Measurements from ENCODE around the gene SYNGR4. TPM values are rescaled to one million over a fixed set of nuclear protein-coding genes. Genes with fewer than 3 reads are reported as not detected.

Gene SYNGR4
- total and polyA plus RNA-seq, 8 donors: 0.19 to 16.4 (median 0.61) TPM; not detected in 2

DNA sequence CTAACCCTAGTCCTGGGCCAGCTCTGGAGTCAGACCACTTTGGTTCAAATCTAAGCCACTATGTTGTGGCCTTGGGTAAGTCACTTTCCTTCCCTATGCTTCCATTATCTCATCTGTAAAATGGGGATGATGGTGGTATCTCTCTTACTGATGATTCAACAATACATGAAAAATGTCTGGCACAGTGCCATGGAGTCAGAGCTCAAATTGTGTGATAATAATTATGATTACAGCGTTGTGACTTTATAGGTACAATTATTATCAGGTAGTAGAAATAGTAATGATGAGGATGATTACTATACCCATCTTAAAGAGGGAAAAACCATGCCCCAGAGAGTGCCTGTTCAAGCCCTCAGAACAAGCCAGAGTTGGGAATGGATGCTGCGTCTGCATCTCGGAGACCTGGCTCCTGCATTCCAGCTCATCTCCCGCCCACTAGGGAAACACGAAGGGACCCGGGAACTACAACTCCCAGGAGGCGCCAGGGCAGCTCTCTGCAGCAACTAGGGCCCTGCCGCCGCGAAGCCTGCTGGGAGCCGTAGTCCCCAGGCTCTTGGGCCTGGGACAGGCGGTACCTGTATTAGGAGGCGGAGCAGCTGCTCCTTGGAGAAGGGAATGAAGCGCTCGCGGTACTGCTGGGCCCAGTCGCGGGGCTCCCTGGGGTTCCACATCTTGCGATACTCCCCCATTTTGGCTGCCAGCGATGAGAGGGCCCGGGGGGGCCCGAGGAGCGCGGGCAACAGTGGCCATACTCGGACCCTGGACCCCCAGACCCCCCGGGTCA, 1.3 kb upstream of the SYNGR4 start:
- Histone ChIP-seq H3K27me3 (no peaks in the 10 kb centered on the region), H3K9me3 (no peaks in the 10 kb centered on the region), H3K36me3 (no peaks in the 10 kb centered on the region), H3K4me3 (peak overlapping the region; percentile 18 to 55 (median 51)), H3K4me1 (peaks cover 0 to 3% (median 0%) of the 10 kb centered on the region in 3 donors), H3K27ac (peak overlapping the region; percentile 89 to 94 (median 92))
- TF ChIP-seq, protein P1, sequence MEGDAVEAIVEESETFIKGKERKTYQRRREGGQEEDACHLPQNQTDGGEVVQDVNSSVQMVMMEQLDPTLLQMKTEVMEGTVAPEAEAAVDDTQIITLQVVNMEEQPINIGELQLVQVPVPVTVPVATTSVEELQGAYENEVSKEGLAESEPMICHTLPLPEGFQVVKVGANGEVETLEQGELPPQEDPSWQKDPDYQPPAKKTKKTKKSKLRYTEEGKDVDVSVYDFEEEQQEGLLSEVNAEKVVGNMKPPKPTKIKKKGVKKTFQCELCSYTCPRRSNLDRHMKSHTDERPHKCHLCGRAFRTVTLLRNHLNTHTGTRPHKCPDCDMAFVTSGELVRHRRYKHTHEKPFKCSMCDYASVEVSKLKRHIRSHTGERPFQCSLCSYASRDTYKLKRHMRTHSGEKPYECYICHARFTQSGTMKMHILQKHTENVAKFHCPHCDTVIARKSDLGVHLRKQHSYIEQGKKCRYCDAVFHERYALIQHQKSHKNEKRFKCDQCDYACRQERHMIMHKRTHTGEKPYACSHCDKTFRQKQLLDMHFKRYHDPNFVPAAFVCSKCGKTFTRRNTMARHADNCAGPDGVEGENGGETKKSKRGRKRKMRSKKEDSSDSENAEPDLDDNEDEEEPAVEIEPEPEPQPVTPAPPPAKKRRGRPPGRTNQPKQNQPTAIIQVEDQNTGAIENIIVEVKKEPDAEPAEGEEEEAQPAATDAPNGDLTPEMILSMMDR (IDR thresholded peaks at IDR 0.05): no peak
- peak; percentile 86 to 92 (median 88) for ATAC-seq
- intact Hi-C loops (cut with DNase I): no loop called here
- 3% methylated on average over 26 of the region's 26 CpGs for WGBS, 2 donors
- no peak for FAIRE-seq
- DNase-seq: peak; percentile 91 to 99 (median 95)

DNA sequence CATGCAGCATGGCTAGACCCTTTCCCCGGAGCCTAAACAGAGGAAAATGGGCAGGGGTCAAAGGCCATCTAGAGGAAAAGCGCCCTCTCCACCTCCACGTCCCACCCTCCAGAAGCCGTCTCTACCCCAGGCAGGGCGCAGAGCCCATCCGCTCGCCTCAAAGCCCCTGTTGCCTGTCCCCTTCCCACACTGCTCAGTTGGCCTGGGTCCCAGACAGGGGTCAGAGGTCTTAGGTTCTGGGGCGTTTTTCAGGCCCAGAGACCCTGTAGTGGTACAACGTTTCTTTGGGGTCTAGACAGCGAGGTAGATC, 712 bp upstream of the SYNGR4 start:
- DNase-seq (peak in 4 of 6 donors; percentile 53 to 84 (median 75)), FAIRE-seq (no peak), ATAC-seq (peak; percentile 15 to 38 (median 20))
- TF ChIP-seq, protein P1 (IDR thresholded peaks at IDR 0.05): no peak
- no peaks in the 10 kb centered on the region for H3K36me3 ChIP-seq
- no peaks in the 10 kb centered on the region for H3K27me3 ChIP-seq
- H3K4me1 ChIP-seq: peaks cover 0 to 3% (median 0%) of the 10 kb centered on the region in 3 donors
- intact Hi-C loops (cut with DNase I): no loop called here
- peak overlapping the region; percentile 89 to 94 (median 92) for H3K27ac ChIP-seq
- peak overlapping the region; percentile 18 to 55 (median 51) for H3K4me3 ChIP-seq
- no peaks in the 10 kb centered on the region for H3K9me3 ChIP-seq
- 0 to 3% methylated on average over 10 of the region's 10 CpGs for WGBS, 2 donors

DNA sequence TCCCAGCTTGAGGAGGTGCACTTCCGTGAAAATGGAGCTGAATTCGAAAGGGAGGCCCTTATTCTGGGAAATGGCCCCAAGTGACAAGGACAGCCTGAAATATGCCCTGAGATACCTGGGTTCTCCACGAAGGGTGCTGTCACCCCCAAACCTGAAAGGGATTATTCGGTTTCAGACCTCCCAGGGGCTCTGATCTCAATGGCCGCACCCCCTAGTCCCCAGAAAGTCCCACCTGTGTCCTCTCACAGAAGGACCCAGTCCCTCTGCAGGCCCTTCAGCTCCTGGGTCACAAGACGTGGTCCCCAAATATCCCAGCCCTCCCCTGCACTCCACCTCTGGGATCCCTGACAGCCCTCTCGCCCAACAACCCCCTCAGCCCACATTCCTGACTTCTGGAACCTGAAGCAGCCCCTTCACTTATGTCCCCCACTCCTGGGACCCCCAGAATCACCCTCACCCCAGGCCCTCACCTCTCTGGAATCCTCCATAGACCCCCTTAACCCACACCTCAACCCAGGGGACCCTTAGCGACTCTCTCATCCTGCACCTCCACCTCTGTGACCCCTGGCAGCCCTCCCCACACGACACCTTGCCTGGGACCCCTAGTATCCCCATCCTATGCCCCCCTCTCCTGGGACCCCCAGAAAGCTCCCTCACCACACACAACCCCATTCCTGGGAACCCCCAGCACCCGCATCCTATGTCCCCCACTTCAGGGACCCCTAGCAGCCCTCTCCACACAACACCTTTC, 606 bp downstream of the SYNGR4 start:
- Histone ChIP-seq H3K4me3 (peak overlapping the region in 2 of 4 donors; percentile 51 to 55), H3K27me3 (no peaks in the 10 kb centered on the region), H3K9me3 (no peaks in the 10 kb centered on the region), H3K36me3 (no peaks in the 10 kb centered on the region), H3K4me1 (peaks cover 0 to 3% (median 0%) of the 10 kb centered on the region in 3 donors), H3K27ac (peak overlapping the region in 3 of 4 donors; percentile 8 to 92 (median 91))
- DNase-seq (peak in 5 of 6 donors; percentile 34 to 63 (median 50)), FAIRE-seq (no peak), ATAC-seq (no peak)
- TF ChIP-seq, protein P1 (IDR thresholded peaks at IDR 0.05): no peak
- WGBS, 2 donors: 58 to 63% methylated on average over 10 of the region's 10 CpGs
- intact Hi-C loops (cut with DNase I): no loop called here

DNA sequence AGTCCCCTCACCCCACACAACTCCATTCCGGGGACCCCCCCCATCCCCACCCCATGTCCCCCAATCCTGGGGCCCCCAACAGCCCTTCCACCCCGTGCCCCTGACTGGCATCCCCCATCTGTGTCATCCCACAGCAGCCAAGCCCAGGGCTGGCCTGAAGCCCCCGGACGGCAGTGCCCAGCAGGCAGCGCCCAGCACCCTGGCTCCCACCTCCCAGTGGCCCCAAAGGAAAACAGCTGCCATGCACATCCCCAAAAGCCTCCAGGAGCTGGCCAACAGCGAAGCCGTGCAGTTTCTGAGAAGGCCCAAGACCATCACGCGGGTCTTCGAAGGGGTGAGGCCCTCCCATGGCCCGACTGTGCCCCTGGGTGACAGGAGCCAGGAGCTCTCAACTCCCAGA, 1.4 kb downstream of the SYNGR4 start:
- H3K27ac ChIP-seq: no peak overlapping the region
- TF ChIP-seq, protein P1 (IDR thresholded peaks at IDR 0.05): no peak
- no peaks in the 10 kb centered on the region for H3K36me3 ChIP-seq
- no peak for FAIRE-seq
- no peaks in the 10 kb centered on the region for H3K9me3 ChIP-seq
- no peak for ATAC-seq
- intact Hi-C loops (cut with DNase I): no loop called here
- H3K4me1 ChIP-seq: peaks cover 0 to 3% (median 0%) of the 10 kb centered on the region in 3 donors
- WGBS, 2 donors: 93 to 94% methylated on average over 11 of the region's 11 CpGs
- no peak overlapping the region for H3K4me3 ChIP-seq
- peak in 2 of 6 donors; percentile 53 to 78 for DNase-seq
- no peaks in the 10 kb centered on the region for H3K27me3 ChIP-seq

Data from pancreas (tissue), 10 donors.